ENCODE measurements around the gene WDR93. TPM values are rescaled to one million over a fixed set of nuclear protein-coding genes. Genes with fewer than 3 reads are reported as not detected.

The WDR93 gene
- total and polyA plus RNA-seq, 2 donors (not counting 1 experiment from before 2014, with no cell fraction given): 0.12 TPM; not detected in 1

DNA sequence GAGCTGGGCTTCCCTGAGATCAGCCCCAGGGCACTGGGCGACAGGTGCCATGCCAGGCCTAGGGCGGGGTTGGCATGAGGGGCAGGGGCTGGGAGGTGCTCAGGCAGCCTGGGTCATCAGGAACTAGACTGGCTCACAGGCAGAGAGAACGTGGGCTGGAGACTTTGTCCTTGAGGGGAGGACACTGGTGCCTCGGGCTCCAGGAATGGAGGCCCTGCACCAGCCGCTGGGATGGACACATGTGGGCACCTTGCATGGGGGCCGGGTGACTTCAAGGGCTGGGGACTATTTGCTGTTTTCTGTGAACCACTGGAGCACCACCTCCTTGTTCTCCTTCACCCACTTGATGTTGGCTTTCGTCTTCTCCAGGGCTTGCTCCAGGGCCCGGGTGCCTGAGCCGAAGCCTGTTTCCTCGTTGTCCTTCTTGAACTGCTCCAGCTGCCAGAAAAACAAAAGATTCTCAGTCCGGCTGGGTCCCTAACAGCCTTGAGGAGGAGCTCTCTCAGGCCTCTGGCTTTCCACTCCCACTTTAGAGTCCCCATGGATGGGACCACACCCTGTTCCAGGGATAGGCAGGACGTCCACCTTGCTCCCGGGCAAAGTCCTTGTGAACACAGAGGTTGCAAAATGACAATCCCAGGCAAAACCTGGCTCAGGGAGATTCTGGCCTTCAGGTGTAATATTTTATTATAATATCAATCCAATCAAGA, 94.6 kb downstream of the WDR93 start:
- ChIA-PET POLR2A (interaction anchor here (0.5 kb wide), 1 partner anchor 603 kb away, joined by 5 read pairs; the partner anchor contains the start of gene IQGAP1), CTCF (no interaction called here)
- Histone ChIP-seq H3K9me3 (ENCODE audit: control extremely low read depth in 1 of 3, control insufficient read depth in 2 of 3, insufficient read depth in 1 of 3, low read length in 2 of 3) (peaks cover 3 to 8% (median 7%) of the 10 kb centered on the region in 3 donors), H3K27ac (ENCODE audit: low read length in 2 of 2) (no peak overlapping the region), H3K4me1 (ENCODE audit: control insufficient read depth in 2 of 2, insufficient read depth in 2 of 2, low read length in 2 of 2) (peaks cover 10 to 38% of the 10 kb centered on the region in 2 donors), H3K36me3 (replicated peaks in 1 of 2; ENCODE audit: control extremely low read depth in 1 of 2, control insufficient read depth in 1 of 2, extremely low read depth in 1 of 2, insufficient read depth in 2 of 2, low read length in 1 of 2) (no peaks in the 10 kb centered on the region), H3K4me2 (replicated peaks; ENCODE audit: low read depth, low read length, poor library complexity, severe bottlenecking) (no peak overlapping the region), H2AFZ (ENCODE audit: insufficient read depth, low read depth, low read length, poor library complexity, severe bottlenecking) (no peak overlapping the region), H3K27me3 (replicated peaks in 1 of 4; ENCODE audit: control extremely low read depth in 1 of 4, control insufficient read depth in 3 of 4, insufficient read depth in 4 of 4, low read length in 3 of 4) (peaks cover 0 to 8% (median 0%) of the 10 kb centered on the region in 4 experiments), H3K9ac (ENCODE audit: low read length) (no peak overlapping the region), H3K4me3 (ENCODE audit: control extremely low read depth in 1 of 5, extremely low read depth in 1 of 5, insufficient read depth in 1 of 5, low read depth in 2 of 5, low read length in 4 of 5) (no peak overlapping the region), H4K20me1 (ENCODE audit: control insufficient read depth, insufficient read depth, low read length, poor library complexity, severe bottlenecking) (no peaks in the 10 kb centered on the region), H3K79me2 (ENCODE audit: control insufficient read depth, insufficient read depth, low read length) (no peaks in the 10 kb centered on the region)
- no peak overlapping the region for H3K4me3 Mint-ChIP-seq
- H3K4me1 Mint-ChIP-seq: peaks cover 32% of the 10 kb centered on the region
- intact Hi-C loops (cut with micrococcal nuclease): no loop called here
- WGBS (ENCODE audit: insufficient coverage): 93% methylated on average over 11 of the region's 13 CpGs
- no peak overlapping the region for H3K27ac Mint-ChIP-seq
- ATAC-seq (ENCODE audit: low read depth) (no peak), DNase-seq (no peak)
- no peak for TF ChIP-seq EZH2 (IDR thresholded peaks at IDR 0.05; ENCODE audit: borderline replicate concordance, insufficient read depth, low read depth, low read length, poor library complexity, severe bottlenecking)
- TF ChIP-seq, protein P1, sequence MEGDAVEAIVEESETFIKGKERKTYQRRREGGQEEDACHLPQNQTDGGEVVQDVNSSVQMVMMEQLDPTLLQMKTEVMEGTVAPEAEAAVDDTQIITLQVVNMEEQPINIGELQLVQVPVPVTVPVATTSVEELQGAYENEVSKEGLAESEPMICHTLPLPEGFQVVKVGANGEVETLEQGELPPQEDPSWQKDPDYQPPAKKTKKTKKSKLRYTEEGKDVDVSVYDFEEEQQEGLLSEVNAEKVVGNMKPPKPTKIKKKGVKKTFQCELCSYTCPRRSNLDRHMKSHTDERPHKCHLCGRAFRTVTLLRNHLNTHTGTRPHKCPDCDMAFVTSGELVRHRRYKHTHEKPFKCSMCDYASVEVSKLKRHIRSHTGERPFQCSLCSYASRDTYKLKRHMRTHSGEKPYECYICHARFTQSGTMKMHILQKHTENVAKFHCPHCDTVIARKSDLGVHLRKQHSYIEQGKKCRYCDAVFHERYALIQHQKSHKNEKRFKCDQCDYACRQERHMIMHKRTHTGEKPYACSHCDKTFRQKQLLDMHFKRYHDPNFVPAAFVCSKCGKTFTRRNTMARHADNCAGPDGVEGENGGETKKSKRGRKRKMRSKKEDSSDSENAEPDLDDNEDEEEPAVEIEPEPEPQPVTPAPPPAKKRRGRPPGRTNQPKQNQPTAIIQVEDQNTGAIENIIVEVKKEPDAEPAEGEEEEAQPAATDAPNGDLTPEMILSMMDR (IDR thresholded peaks at IDR 0.05): no peak
- H3K27me3 Mint-ChIP-seq: peaks cover 10% of the 10 kb centered on the region
- peaks cover 4% of the 10 kb centered on the region for H3K9me3 Mint-ChIP-seq (ENCODE audit: insufficient read depth)

DNA sequence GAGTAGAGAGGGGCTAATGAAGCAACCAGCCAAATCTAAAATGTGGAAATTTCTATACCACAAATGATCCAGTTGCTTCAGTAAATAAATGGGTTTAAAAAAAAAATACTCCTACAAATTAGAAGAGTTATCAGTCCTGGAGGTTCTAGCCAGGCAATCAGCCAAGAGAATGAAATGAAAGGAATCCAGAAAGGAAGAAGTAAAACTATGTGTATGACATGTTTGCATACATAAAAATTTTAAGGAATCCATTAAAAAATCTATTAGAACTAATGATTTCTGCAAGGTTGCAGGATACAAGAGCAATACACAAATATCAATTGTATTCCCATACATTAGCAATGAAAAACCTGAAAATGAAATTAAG, 95.1 kb downstream of the WDR93 start:
- no peak overlapping the region for H3K4me2 ChIP-seq (replicated peaks; ENCODE audit: low read depth, low read length, poor library complexity, severe bottlenecking)
- no peak for DNase-seq
- no peaks in the 10 kb centered on the region for H3K79me2 ChIP-seq (ENCODE audit: control insufficient read depth, insufficient read depth, low read length)
- Mint-ChIP-seq H3K27me3 (peaks cover 9% of the 10 kb centered on the region), H3K4me3 (no peak overlapping the region), H3K27ac (no peak overlapping the region), H3K9me3 (ENCODE audit: insufficient read depth) (peaks cover 4% of the 10 kb centered on the region), H3K4me1 (peaks cover 27% of the 10 kb centered on the region)
- no peak overlapping the region for H3K27ac ChIP-seq (ENCODE audit: low read length in 2 of 2)
- H3K4me1 ChIP-seq (ENCODE audit: control insufficient read depth in 2 of 2, insufficient read depth in 2 of 2, low read length in 2 of 2): peaks cover 6 to 32% of the 10 kb centered on the region in 2 donors
- peaks cover 0 to 4% (median 0%) of the 10 kb centered on the region in 4 experiments for H3K27me3 ChIP-seq (replicated peaks in 1 of 4; ENCODE audit: control extremely low read depth in 1 of 4, control insufficient read depth in 3 of 4, insufficient read depth in 4 of 4, low read length in 3 of 4)
- TF ChIP-seq EZH2 (IDR thresholded peaks at IDR 0.05; ENCODE audit: borderline replicate concordance, insufficient read depth, low read depth, low read length, poor library complexity, severe bottlenecking): no peak
- TF ChIP-seq, protein P1 (IDR thresholded peaks at IDR 0.05): no peak
- no peak for ATAC-seq (ENCODE audit: low read depth)
- no peak overlapping the region for H3K4me3 ChIP-seq (ENCODE audit: control extremely low read depth in 1 of 5, extremely low read depth in 1 of 5, insufficient read depth in 1 of 5, low read depth in 2 of 5, low read length in 4 of 5)
- CTCF ChIA-PET: no interaction called here
- no peaks in the 10 kb centered on the region for H3K36me3 ChIP-seq (replicated peaks in 1 of 2; ENCODE audit: control extremely low read depth in 1 of 2, control insufficient read depth in 1 of 2, extremely low read depth in 1 of 2, insufficient read depth in 2 of 2, low read length in 1 of 2)
- no peak overlapping the region for H2AFZ ChIP-seq (ENCODE audit: insufficient read depth, low read depth, low read length, poor library complexity, severe bottlenecking)
- H3K9ac ChIP-seq (ENCODE audit: low read length): no peak overlapping the region
- H4K20me1 ChIP-seq (ENCODE audit: control insufficient read depth, insufficient read depth, low read length, poor library complexity, severe bottlenecking): no peaks in the 10 kb centered on the region
- H3K9me3 ChIP-seq (ENCODE audit: control extremely low read depth in 1 of 3, control insufficient read depth in 2 of 3, insufficient read depth in 1 of 3, low read length in 2 of 3): peaks cover 3 to 8% (median 7%) of the 10 kb centered on the region in 3 donors
- POLR2A ChIA-PET: no interaction called here
- intact Hi-C loops (cut with micrococcal nuclease): no loop called here
